BLaER1 treated with 17β-estradiol and CSF1 and Interleukin-3, amounts not matched to agents 10 nM and 100 nM (cell line): ENCODE results near the gene LRFN3.
"Not testable (repeated sequence)": the region's sequence is repeated elsewhere in the genome, so short reads cannot be mapped to it uniquely, and the experiment has no call there.

Experiments
- H3K27ac ChIP-seq, 11 experiments: shearing (Covaris generic); formaldehyde crosslinking; 2 replicates each; pipeline ENCODE4 v1.8.1; 2022
- H3K27me3 ChIP-seq, 11 experiments: shearing (Covaris generic); formaldehyde crosslinking; 2 replicates each; pipeline ENCODE4 v1.8.1; 2022
- H3K36me3 ChIP-seq, 11 experiments: shearing (Covaris generic); formaldehyde crosslinking; 2 replicates each; pipeline ENCODE4 v1.8.1; 2022
- H3K4me1 ChIP-seq, 10 experiments: shearing (Covaris generic); formaldehyde crosslinking; 2 replicates each; pipeline ENCODE4 v1.8.1; 2022
- H3K4me2 ChIP-seq, 11 experiments: shearing (Covaris generic); formaldehyde crosslinking; 2 replicates each; pipeline ENCODE4 v1.8.1; 2022
- H3K4me3 ChIP-seq, 10 experiments: shearing (Covaris generic); formaldehyde crosslinking; 2 replicates each; pipeline ENCODE4 v1.8.1; 2022
- H3K9ac ChIP-seq, 11 experiments: shearing (Covaris generic); formaldehyde crosslinking; 2 replicates each; pipeline ENCODE4 v1.8.1; 2022
- H3K9me3 ChIP-seq, 11 experiments: shearing (Covaris generic); formaldehyde crosslinking; replicated peaks in 1 of 11; 2 replicates each; pipeline ENCODE4 v1.8.1; 2022
- H4K20me1 ChIP-seq, 11 experiments: shearing (Covaris generic); formaldehyde crosslinking; 2 replicates each; pipeline ENCODE4 v1.8.1; 2022
- Cebpa-rat ChIP-seq, 11 experiments: shearing (Covaris generic); IDR thresholded peaks; 2 replicates each; pipeline ENCODE4 v1.8.1; 2022

LRFN3 gene

DNA sequence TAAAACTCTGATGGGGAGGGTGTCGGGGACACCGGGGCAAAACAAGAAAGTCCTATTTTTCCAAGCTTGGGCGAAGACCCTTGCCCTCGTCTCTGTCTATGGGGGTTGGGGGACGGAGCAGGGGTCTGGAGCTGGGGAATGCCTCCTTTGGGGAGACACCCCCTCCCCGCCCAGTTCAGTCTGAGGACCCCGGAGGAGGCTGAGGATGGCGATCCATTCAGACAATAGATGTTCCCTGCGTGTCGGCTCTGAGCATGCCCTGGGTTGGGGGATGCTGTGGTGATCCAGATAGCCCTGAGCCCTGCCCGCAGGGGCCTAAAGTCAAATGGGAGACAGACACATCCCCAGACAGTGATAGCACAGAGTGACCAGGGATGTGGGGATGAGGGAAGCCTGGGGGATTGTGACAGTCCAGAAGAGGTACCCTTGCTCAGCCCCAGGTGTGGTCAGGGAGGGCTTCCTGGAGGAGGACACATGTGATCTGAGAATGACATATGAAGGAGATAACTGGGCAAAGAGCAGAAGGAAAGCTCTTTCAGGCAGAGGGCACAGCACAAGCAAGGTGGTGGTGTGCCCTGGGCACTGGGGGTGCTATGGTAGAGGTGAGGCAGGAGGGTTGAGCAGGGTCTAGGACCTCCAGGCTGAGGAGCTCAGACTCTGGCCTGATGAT, 9.1 kb downstream of the LRFN3 start:
- Histone ChIP-seq H3K27me3 (no peaks in the 10 kb centered on the region), H3K9me3 (no peaks in the 10 kb centered on the region), H3K4me3 (no peak overlapping the region), H3K27ac (no peak overlapping the region), H3K9ac (no peak overlapping the region), H3K4me2 (no peak overlapping the region), H4K20me1 (peaks cover 0 to 9% (median 0%) of the 10 kb centered on the region in 11 experiments; a peak in 8 of 22 replicates), H3K36me3 (peaks cover 0 to 4% (median 0%) of the 10 kb centered on the region in 11 experiments; a peak in 3 of 22 replicates), H3K4me1 (peaks cover 0 to 32% (median 16%) of the 10 kb centered on the region in 10 experiments; a peak in 15 of 20 replicates)
- no peak for TF ChIP-seq Cebpa-rat (IDR thresholded peaks at IDR 0.05)

DNA sequence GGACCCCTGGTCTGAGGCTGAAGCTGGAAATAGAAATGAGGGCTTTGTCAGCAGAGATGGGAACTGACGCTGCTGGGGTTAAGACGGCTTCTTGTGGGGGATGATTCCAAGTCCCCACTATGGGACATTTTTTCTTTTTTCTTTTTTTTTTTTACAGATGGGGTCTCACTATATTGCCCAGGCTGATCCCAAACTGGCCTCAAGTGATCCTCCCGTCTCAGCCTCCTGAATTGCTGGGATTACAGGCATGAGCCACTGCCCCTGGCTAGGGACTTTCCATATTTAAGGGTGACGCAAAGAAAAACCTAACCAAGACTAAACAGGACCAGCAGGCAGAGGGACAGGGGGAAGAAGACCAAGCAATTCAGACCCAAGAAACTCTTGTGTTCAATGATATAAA, 10.0 kb downstream of the LRFN3 start:
- no peaks in the 10 kb centered on the region for H3K9me3 ChIP-seq
- H3K4me1 ChIP-seq, result peaks cover 0 to 41% (median 19%) of the 10 kb centered on the region in 10 experiments; a peak in 16 of 20 replicates
- H3K36me3 ChIP-seq, result peaks cover 0 to 3% (median 0%) of the 10 kb centered on the region in 11 experiments; a peak in 3 of 22 replicates
- peak overlapping the region in 8 of 11 experiments; percentile 21 to 68 (median 58); a peak in 13 of 22 replicates for H3K27ac ChIP-seq
- TF ChIP-seq Cebpa-rat (IDR thresholded peaks at IDR 0.05), result no peak
- no peaks in the 10 kb centered on the region for H3K27me3 ChIP-seq
- peaks cover 0 to 6% (median 0%) of the 10 kb centered on the region in 11 experiments; a peak in 4 of 22 replicates for H4K20me1 ChIP-seq
- no peak overlapping the region; a peak in 1 of 22 replicates for H3K4me2 ChIP-seq
- peak overlapping the region in 6 of 11 experiments; percentile 18 to 58 (median 47); a peak in 3 of 22 replicates for H3K9ac ChIP-seq
- no peak overlapping the region for H3K4me3 ChIP-seq

DNA sequence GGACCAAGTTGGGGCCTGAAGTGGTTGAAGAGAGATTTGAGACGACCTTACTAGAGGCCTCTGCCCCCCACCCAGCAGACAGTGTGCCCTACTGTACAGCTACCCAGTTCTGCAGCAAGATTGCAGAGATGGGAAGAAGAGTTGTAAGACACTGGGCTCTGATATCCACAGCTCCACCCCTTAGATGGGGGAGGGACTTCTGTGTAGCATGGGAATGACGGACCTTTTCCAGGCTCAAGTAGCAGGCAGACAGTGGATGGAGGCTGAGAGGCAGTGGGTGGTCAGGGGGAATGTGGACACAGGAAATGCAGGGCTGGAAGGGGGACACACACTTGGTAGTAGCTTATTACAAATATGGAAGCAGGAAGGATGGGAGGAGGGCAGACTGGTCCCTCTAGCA, 13.0 kb downstream of the LRFN3 start:
- no peaks in the 10 kb centered on the region for H3K9me3 ChIP-seq
- H3K36me3 ChIP-seq, result peaks cover 0 to 3% (median 0%) of the 10 kb centered on the region in 11 experiments; a peak in 3 of 22 replicates
- no peak for TF ChIP-seq Cebpa-rat (IDR thresholded peaks at IDR 0.05)
- H3K4me1 ChIP-seq, result peaks cover 22 to 67% (median 42%) of the 10 kb centered on the region in 10 experiments
- H3K27ac ChIP-seq, result peak overlapping the region in 1 of 11 experiments; percentile 4; a peak in 1 of 22 replicates
- peak overlapping the region in 1 of 11 experiments; percentile 8; a peak in 1 of 22 replicates for H3K4me2 ChIP-seq
- no peaks in the 10 kb centered on the region for H3K27me3 ChIP-seq
- no peak overlapping the region for H3K9ac ChIP-seq
- no peaks in the 10 kb centered on the region for H4K20me1 ChIP-seq
- no peak overlapping the region for H3K4me3 ChIP-seq

DNA sequence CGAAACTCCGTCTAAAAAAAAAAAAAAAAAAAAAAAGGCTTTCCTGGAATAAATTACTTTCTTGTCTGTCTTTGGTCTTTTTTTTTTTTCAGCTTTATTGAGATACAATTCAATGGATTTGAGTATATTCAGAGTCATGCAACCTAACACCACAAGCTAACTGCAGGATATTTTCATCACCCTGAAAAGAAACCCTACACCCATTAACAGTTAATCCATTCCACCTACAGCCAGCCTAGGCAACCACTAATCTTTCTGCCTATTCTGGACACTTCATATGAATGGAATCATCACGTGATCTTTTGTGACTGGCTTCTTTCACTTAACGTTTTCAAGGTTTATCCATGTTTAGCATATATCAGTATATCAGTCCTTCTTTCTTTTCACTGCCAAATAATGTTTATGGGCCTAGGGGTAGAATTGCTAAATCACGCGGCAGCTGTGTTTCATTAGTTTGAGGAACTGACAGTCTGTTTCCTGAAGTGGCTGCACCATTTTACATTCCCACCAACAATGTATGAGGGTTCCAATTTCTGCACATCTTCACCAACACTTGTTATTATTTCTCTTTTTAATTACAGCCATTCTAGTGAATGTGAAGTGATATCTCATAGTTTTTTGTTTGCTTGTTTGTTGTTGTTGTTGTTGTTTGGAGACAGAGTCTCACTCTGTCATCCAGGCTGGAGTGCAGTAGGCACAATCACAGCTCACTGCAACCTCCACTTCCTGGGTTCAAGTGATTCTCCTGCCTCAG, 19.9 kb downstream of the LRFN3 start:
- Histone ChIP-seq H3K9me3 (peaks cover 7 to 16% (median 10%) of the 10 kb centered on the region in 11 experiments; a peak in 21 of 22 replicates), H3K36me3 (no peaks in the 10 kb centered on the region), H3K27me3 (no peaks in the 10 kb centered on the region), H3K4me1 (peaks cover 26 to 38% (median 31%) of the 10 kb centered on the region in 10 experiments), H3K4me3 (no peak overlapping the region), H3K9ac (no peak overlapping the region), H4K20me1 (peaks cover 0 to 7% (median 0%) of the 10 kb centered on the region in 11 experiments; a peak in 1 of 22 replicates), H3K27ac (no peak overlapping the region), H3K4me2 (no peak overlapping the region)
- TF ChIP-seq Cebpa-rat (IDR thresholded peaks at IDR 0.05), result no peak

DNA sequence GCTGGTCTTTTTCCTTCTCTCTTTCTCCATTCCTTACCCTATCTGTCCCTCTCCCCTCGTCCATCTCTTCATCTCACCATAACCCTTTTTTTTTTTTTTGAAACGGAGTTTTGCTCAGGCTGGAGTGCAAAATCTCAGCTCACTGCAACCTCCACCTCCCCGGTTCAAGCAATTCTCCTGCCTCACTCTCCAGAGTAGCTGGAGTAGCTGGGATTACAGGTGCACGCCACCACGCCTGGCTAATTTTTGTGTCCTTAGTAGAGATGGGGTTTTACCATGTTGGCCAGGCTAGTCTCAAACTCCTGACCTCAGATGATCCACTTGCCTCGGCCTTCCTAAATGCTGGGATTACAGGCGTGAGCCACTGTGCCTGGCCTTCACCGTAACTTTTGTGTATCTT, 21.2 kb downstream of the LRFN3 start:
- H3K27ac ChIP-seq, H3K36me3 ChIP-seq, H3K9ac ChIP-seq, H3K4me3 ChIP-seq, H3K4me2 ChIP-seq, H3K27me3 ChIP-seq, H4K20me1 ChIP-seq: not testable (repeated sequence)
- H3K9me3 ChIP-seq, result peaks cover 7 to 16% (median 10%) of the 10 kb centered on the region in 11 experiments; a peak in 21 of 22 replicates
- peaks cover 20 to 29% (median 22%) of the 10 kb centered on the region in 10 experiments for H3K4me1 ChIP-seq

DNA sequence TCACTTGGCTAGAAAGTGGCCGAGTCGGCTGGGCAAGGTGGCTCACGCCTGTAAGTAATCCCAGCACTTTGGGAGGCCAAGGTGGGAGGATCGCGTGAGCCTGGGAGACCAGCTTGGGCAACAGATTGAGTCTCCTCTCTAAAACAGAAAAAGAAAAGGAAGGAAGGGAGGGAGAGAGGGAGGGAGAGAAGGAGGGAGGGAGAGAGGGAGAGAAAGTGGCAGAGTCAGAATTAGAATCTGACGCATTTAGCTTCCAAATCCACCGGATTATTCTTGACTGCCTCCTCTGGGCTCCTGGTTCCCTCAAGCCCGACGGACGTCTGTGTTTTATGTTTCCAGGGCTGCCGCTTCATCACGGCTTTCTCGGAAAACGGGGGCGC, 22.5 kb downstream of the LRFN3 start:
- no peak overlapping the region for H3K4me3 ChIP-seq
- H3K36me3 ChIP-seq, result no peaks in the 10 kb centered on the region
- peak overlapping the region in 3 of 11 experiments; percentile 19 to 53 (median 26); a peak in 2 of 22 replicates for H3K4me2 ChIP-seq
- peaks cover 0 to 7% (median 0%) of the 10 kb centered on the region in 11 experiments; a peak in 2 of 22 replicates for H4K20me1 ChIP-seq
- no peak for TF ChIP-seq Cebpa-rat (IDR thresholded peaks at IDR 0.05)
- peaks cover 8 to 16% (median 10%) of the 10 kb centered on the region in 10 experiments for H3K4me1 ChIP-seq
- no peak overlapping the region for H3K27ac ChIP-seq
- H3K9ac ChIP-seq, result no peak overlapping the region
- no peaks in the 10 kb centered on the region for H3K27me3 ChIP-seq
- peaks cover 7 to 16% (median 10%) of the 10 kb centered on the region in 11 experiments; a peak in 21 of 22 replicates for H3K9me3 ChIP-seq

DNA sequence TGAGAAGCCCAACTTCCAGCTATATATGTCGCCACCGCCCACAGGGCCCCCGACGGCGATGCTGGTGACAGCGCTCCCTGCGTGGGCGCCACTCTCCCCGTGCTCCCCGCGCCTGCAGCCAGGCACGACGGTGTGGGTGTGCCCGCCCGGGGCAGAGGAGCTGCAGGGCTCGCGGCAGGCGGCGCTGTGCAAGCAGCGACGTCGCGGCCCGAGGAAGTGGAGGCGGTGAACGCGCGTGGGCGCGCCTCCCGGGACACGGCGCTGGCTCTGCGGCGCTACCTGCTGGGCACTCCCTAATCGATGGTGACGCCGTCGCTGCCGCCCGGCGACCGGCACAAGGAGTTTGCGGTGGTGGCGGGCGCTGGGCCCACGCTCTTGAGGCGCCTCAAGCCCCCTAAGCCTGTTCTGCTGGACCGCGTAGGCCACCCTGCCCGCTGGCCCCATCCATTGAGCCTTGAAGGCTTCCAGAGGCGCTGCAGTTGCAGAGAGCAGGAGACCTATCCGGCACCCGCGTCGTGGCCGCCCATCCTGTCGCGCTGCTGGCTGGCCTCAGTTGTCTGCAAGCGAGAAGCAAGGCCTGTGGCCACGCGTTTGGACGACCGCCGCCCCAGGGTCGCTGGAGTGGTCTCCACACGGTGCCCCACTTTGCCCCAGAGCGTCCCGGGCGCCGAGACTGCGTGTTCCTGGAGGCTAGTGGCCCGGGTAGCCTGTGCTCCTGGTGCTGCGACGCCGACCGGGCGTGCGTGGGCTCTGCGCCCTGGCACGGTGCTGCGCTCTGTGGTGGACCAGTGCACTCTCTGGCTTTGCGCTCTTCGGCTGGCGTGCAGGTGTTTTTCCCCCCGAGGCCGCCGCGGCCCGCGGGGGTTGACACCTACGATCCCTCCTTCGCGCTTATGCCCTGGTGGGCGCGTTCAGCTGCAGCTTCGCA, 23.1 kb downstream of the LRFN3 start:
- TF ChIP-seq Cebpa-rat (IDR thresholded peaks at IDR 0.05), result no peak
- peak overlapping the region in 3 of 11 experiments; percentile 19 to 53 (median 26); a peak in 4 of 22 replicates for H3K4me2 ChIP-seq
- no peak overlapping the region for H3K27ac ChIP-seq
- H3K9me3 ChIP-seq, result peaks cover 7 to 16% (median 10%) of the 10 kb centered on the region in 11 experiments; a peak in 21 of 22 replicates
- H3K4me1 ChIP-seq, result peaks cover 1 to 10% (median 3%) of the 10 kb centered on the region in 10 experiments; a peak in 18 of 20 replicates
- H3K4me3 ChIP-seq, result no peak overlapping the region
- H3K27me3 ChIP-seq, result no peaks in the 10 kb centered on the region
- no peak overlapping the region for H3K9ac ChIP-seq
- peaks cover 0 to 7% (median 0%) of the 10 kb centered on the region in 11 experiments; a peak in 2 of 22 replicates for H4K20me1 ChIP-seq
- H3K36me3 ChIP-seq, result no peaks in the 10 kb centered on the region

DNA sequence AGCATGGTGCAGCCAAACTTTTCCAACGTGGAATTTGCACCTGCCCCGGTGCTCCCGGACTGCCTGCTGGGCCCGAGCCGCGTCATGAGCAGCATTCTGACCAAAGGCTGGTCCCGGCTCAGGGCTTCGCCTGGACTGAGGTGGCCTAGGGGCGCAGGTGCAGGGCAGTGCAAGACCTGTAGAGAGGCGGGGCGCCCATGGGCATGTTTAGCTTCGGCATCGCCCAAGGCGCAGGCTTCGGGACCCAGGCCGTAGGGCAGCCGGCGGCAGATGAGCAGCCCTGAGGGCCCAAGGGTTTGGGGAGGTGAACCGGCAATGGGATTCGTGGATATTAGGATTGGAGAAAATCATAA, 23.8 kb downstream of the LRFN3 start:
- Histone ChIP-seq H3K9me3 (peaks cover 7 to 16% (median 10%) of the 10 kb centered on the region in 11 experiments; a peak in 21 of 22 replicates), H3K9ac (no peak overlapping the region), H3K4me2 (no peak overlapping the region), H3K36me3 (no peaks in the 10 kb centered on the region), H4K20me1 (peaks cover 0 to 7% (median 0%) of the 10 kb centered on the region in 11 experiments; a peak in 2 of 22 replicates), H3K27ac (no peak overlapping the region), H3K27me3 (no peaks in the 10 kb centered on the region), H3K4me1 (peaks cover 0 to 6% (median 0%) of the 10 kb centered on the region in 10 experiments; a peak in 5 of 20 replicates), H3K4me3 (no peak overlapping the region)
- TF ChIP-seq Cebpa-rat (IDR thresholded peaks at IDR 0.05), result no peak
